NOMO-1 treated with dmso at 0.1 percent for 144 hours (cell line): ENCODE results near the gene EFNA5.
A peak's percentile ranks its signal among the peaks of the same experiment; 100 is the strongest.
"Not testable (repeated sequence)": the region's sequence is repeated elsewhere in the genome, so short reads cannot be mapped to it uniquely, and the experiment has no call there.

Experiments
- DNase-seq: peaks from one replicate; lab custom pipeline; 2025; ENCODE audit not compliant: unreplicated experiment; lab: John Stamatoyannopoulos, UW

Gene EFNA5

DNA sequence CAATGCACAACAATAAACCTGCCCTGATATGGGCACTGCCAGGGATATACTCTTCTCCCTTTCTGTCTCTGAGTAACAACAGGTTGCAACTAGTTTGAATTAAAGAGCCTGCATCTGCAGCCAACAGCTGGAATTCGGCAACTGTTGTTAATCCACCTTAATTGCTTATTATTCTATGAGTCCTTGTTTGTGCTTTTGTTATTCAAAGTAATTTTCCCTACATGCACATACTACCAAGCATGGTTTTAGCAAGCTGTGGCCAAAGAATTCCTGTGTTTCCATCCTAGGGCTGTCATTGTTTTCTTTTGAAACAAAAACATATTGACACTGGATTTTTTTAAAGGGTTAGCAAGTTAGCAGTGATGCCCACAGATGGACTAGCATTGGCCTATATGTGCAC lies 171.5 kb downstream of the EFNA5 start:
- no peak for DNase-seq

DNA sequence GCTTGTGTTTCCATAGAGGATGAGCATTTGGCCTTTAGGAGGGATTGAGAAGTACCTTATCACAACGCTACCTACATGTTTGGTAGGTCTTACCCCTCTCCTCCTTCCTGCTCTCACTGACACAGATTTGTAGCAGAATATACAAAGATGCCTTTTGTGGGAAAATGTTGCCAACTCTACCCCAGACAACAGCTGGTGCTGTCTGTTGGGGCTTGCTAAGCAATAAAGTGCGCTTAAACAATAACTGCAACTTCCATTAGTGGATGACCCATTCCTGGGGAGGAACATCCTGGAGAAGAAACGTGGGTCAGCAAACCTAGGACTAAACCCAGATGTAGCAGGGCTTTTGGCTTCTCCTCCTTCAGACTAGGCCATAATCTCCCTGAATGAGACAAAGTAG lies 174.3 kb downstream of the EFNA5 start:
- no peak for DNase-seq

DNA sequence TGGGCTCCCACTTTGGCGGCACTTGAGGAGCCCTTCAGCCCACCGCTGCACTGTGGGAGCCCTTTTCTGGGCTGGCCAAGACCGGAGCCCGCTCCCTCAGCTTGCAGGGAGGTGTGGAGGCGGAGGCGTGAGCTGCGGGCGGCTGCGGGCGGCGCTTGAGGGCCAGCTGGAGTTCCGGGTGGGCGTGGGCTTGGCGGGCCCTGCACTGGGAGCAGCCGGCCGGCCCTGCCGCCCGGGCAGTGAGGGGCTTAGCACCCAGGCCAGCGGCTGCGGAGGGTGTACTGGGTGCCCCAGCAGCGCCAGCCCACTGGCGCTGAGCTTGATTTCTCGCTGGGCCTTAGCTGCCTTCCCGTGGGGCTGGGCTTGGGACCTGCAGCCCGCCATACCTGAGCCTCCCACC lies 176.6 kb downstream of the EFNA5 start:
- not testable (repeated sequence) for DNase-seq

DNA sequence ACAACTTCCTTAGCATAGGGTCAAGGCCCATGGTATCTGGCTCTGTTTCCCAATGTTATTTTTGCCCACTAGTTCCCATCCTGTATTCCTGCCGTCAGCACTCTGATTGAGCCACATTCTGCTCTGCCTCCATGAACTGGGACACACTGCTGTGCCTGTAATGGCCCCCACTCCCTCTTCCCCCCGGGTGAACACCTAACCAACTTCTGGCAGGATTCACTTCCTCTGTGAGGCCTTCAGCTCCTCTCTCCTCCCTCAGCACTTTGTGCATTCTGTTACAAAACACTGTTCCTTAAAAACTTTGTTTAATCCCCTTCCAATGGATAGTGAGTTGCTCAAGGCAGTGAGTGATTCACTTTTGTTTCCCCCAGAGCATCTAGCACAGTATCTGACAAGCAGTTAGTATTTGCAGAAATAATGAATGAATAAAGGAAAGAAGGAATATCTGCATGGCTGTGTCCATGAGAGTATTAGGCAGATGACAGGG lies 183.6 kb downstream of the EFNA5 start:
- DNase-seq, result peak; percentile 68

DNA sequence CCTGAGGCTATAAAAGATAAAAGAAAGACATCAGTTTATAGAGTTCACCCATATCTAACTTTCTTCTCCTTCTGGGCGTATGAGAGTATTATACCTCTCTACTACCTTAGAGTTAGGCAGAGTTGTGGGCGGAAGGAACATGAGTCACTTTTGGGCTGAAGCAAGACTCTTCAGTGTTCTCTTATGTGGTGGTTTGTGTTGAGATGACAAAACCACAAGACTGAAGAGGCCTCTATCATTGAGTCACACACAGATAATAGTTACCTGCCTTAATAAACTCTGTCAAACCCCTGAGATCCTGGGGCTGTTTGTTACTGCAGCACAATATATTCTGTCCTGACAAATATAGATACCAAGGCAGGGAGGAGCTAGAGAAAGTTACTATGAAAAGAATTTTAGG lies 184.2 kb downstream of the EFNA5 start:
- peak; percentile 88 for DNase-seq

DNA sequence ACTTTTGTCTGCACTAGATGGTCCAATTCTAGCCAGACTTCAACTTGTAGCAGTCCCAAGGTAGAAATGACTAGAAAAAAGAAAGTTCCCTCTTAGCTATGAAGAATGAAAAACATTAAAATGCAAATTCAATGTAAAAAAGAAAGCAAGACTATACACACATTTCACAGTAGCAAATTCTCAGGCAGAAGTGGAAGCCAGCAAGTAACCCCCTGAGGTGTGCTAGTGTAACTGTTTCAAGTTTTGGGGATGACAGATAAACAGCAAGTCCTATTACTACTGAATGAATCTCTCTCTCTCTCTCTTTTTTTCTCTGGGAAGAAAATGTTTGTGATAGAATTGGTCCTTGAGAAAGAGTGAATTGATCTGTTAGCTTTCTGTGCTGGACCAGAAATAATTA lies 185.6 kb downstream of the EFNA5 start:
- DNase-seq, result no peak

DNA sequence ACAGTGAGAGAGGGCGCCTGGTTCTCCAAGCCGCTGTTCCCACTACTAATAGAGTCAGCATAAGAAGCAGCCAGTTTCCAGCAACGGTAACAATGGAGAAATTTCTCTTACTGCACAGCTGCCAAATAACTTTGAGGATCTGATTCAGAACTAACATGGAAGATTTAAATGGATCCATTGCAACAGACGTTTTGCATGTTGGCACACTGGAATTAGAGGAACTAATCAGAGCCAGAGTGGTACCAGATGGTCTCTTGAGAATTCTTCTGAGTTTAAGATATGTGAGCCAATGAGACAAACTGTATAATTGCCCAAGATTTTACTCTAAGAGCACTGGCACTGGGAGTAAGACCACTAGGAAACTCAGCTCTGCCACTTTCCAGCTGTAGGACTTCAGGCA lies 186.5 kb downstream of the EFNA5 start:
- no peak for DNase-seq

DNA sequence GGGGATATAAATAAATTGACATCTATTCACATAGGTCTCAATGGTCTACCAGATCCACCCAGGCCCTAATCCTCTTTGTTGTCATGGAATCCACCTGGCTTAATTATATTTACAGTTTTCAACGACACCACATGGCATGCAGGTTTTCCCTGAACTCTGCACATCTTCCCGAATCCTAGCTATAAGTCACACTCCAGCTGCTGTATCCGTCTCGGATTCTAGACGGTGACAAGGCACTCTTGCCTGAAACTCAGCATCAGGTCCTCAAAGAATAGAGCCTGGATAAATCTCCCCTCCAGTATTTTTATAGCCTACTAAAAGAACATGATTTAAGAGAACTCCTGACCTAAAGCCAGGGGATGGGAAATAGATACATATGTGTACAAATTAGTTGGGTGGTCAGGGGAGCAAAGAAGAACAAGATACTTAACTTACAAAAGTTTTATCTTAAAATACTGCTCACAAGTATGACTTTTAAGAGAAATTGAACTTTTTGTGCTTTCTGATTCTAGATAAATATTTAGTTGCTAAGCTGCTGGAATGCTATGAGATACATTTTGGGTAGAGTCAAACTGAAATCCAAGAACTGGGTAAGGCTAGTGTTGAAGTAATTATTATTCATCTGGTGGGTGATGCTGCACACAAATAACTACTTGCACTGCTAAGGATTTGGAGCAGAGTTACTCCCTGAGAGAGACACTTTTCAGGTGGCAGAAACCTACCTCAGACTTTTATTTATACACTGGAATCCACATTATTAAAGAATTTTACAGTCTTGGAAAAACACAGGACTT lies 187.3 kb downstream of the EFNA5 start:
- no peak for DNase-seq

DNA sequence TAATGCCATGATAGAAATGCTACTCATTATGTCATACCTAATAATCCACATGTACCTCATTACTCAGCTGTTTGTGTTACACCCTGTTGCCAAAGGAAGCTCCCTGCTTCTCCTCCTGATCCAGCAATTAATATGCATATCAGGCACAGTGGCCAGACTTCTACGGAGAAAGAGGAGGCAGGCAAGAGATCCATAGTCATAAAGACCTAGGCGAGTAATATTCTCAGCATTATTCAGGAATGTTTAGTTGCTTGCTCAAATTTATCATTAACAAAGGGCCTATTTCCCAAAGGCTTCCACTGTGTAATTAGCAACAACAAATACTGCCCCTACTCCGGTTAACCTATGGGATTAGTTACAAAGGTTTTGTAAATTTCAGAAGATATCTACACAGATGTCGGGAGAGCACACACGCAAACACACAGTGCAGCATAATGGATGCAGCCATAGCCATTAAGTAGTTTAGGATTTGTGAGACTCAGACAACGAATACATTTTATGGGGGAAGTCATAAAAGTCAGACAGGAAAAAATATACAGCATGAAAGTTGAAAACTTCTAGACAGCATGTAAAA lies 192.6 kb downstream of the EFNA5 start:
- no peak for DNase-seq

DNA sequence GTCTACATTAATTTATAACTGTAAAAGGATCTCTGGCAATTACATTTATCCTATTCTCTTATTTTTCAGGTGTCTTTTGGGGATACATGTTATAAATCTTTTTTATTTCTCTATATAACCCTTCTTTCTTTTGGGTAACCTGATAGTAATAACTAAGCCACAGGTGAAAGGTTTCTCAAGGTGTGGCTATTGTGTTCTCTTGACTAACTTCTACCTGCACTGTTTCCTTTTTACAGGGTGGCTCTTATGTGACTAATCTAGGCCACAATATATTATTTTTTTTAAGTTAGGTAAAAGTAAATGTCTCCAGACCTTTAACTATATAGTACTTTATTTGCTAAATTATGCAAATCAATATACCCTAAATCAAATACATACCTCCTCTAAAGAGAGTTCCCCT lies 193.2 kb downstream of the EFNA5 start:
- DNase-seq, result no peak

DNA sequence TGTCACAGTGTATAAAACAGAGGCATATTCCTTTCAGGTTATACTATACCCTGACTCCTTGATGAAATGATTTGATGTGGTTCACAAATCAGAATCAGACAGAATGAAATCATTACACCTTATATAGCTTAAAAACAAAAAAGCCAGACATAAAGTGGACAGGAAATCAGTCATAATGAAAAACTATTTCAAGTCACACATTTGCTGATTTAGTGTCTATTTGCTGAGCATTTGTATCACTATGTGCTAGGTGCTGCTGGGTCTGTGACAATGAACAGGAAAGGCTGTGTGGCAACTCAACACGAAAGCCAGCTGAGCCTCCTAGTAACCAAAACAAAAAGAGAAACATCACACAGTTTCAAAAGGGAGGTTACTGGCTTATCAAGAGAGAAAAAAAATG lies 194.0 kb downstream of the EFNA5 start:
- peak; percentile 19 for DNase-seq

DNA sequence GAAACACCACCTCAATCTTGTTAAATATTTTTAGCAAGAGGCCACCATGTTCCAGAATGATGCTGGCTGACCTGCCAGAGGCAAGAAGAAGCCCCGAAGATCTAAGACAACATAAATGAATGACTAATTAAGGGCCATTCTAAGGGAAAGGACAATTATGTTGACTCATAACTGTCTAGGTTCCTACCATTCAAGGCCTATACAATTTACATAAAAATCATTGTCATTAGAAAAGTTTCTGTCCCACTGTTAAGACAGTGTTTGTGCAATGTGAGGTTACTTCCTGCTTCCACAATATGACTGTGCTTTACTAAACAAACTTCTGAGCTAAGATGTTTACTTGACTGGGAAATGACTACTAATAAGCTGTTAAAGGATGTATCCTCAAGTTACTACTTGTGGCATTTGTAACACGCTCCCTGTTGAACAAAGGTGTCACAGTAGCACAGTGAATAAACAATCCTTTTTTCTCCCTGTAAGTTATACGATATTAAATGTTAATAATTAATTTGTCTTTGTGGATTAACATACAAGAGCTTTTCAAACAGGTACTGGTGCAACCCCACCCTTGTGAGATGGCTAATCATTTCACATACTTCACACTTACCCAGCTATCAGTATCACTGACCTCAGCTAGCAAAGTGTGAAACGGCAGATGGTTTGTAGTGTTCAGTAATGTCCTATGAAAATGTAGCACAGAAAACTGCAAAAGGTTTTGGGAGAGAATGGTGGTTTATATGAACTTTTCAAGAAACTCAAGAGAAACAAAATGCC lies 195.8 kb downstream of the EFNA5 start:
- DNase-seq, result no peak

DNA sequence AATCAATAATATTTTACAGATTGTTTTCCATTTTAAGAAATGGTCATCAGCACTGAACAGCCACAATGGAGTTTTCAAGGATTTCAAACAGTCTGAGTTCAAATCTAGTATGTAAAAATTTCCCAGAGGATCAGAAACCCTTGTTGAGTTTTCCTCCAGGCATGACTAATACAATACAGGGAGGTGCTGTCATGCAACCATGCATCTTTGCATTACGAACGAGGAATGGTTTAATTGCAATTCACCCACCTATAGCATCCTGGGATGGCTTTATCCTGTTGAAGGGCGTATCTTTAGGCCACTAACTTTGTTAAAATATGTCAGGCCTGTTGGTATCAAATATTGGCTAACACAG lies 196.4 kb downstream of the EFNA5 start:
- DNase-seq, result no peak

DNA sequence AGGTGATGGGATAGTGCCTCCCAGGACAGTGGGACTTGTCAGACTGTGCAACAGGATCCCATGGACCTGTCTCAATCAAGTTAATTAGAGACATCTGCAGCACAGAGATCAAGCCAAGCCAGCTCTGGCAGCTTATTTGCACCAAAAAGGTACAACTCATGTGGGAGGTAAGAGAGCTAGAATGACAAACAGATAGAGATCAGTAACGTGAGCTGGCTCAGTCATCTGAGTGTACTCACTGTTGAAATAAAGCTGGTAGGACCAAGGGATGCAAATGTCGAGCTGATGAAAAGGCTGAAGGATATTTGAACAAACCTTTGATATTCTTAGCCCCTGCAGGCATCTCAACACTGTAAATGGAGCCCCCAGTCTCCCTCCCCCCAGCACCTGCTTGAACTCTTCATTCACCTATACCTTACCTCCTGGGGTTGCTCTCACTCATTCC lies 198.1 kb downstream of the EFNA5 start:
- DNase-seq, result no peak

DNA sequence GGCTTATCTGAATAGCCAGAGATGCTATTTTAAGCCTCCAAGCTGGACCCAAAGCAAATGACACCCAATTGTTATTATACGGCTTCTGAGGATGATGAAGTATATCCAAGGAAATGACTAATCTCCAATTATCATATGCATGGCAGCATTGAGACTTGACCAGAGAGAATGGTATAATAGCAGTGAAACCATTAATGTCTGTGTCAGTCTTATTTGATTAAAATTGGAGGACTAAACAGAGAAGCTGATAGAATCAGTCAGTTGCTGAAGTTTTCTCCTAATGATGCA lies 200.5 kb downstream of the EFNA5 start:
- DNase-seq, result no peak

DNA sequence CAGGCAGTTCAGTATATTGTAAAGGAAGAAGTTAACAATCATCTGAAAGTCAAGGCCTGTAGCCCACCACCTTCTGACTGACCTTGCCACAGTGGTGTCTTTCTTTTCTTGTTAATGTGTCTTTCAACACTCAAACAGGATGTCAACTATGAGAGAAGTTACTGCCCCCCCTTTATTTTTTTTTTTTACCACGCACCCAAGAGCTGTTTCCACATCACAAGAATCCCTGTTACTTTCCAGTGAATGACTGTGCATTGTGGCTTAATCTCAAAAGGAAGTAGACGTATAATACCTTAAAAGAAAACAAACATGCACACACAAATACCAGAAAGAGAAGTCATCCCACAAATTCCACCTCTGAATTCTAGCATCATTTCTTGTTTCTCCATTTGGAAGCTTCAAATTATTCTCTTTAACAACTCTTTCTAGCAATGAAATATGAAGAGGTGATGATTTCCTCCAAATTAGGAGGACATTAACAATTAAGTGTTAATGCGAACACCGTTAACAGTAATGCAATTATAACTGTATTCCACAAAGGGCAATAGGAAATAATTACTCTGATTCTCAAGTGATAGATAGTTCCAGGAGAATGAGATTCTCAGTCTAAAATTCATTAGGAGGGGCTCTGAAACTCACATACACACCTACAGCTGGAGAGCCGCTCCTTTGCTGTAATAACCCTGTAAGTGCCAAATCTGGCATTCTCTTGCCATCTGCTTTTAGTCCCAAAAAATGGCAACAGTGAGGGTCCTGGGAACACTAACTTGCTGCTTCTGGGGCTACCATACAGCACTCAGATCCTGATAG lies 201.0 kb downstream of the EFNA5 start:
- DNase-seq, result peak; percentile 42

DNA sequence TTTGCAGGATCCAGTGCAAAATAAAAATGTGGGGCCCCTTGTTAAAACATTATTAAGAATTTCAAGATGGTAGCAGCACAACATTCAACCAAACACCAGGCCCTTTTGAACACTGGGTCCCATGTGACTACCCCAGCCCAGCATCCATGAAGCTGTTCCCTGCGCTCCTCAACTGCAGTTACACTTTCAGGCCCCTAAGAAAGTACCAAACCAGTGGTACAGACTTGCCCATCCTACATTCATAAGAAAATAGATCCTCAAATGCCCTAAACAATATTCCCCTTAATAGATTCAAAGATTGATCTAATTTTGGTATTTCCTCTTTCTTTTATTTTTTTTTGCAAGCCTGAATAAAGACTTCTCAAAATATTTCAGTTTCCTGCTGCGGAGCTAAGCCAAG lies 201.7 kb downstream of the EFNA5 start:
- no peak for DNase-seq

DNA sequence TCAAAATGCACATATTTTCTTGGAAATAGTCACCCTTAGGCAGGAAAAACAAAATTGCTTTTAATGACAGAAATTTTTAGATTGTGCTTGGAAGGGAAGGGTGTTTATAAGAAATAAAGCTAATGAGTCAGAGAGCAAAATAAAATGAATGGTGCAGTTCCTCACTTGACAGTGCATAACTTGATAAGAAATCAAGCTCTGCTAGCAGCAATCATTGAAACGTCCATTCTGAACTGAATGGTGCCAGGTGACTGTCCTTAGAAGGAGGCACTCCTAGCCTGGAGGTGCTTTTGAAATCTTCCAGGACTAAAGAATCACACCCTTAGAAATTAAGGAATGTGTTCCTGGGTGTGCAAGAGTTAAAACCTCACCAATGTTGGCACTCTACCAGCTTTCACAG lies 202.5 kb downstream of the EFNA5 start:
- no peak for DNase-seq

DNA sequence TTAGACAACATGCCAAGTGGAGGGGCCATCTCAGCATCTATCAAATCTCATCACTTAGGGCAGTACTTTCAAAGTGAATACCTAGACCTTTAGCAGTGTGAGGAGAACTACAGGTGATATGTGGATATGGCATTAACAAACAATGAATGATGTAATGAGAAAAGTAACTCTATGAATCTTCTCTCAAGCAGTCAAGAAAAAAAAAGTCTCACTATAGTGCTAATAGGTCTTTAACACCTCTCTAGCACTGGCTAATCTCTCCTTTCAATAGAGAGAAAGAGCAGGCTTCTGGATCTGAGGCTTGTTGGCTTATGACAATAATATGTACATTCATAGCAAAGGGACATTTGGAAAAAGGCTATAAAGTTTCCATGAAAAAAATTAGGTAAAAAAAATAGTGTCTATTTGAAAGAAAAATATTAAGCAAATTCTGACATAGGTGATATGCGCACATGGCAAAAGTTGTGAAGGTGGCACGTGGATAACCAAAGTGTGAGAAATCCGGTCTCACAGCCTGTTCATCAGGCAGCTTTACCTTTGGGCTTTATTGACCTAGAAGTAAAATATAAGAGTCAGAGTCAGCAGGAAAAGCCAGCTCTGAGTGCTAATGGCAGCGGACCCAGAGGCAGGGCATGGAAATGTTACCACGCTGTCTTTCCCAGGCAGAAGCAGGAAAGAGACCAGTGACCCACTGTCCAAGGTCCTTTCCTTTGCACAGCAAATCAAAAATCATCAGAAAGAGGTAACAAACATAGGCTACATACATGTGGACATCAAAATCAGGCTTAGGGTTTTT lies 203.4 kb downstream of the EFNA5 start:
- DNase-seq, result no peak

DNA sequence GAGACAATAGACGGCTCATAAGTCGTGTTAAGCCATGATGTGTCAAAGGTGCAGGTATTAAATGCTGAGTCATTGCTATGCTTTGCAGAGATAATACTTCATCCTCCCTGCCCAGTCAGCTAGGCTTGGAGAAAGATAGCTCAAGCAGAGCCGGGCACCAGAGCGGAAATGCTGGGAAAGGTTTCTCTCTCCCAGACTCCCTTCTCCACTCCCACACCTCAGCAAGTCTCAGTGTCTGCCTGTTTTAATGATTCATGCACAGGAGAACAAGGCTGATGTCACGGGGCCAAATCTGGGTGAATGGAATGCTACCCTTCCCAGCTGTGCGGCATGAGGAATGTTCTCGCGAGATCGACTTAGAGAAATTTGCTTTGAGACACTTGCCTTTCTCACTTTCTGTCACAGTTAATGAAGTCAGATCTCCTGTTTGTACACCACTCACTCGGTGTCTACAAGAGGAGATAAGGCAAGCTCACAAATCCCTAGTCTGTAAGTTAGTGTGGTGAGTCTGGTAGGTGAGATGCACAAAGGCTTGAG lies 204.4 kb downstream of the EFNA5 start:
- DNase-seq, result no peak
